Inferior parietal cortex (tissue), 1 donor: Measurements from ENCODE around the gene GNG2.

Experiments
- DNase-seq: peaks from one replicate; pipeline ENCODE4 v3.0.0-alpha.2; 2016; ENCODE audit errors: extremely low spot score

Gene GNG2

GRCh38 chr14:51939755-51940301 is 79.4 kb downstream of the GNG2 start:
- no peak for DNase-seq

GRCh38 chr14:51942971-51943370 is 82.6 kb downstream of the GNG2 start:
- no peak for DNase-seq

GRCh38 chr14:51950007-51950406 is 89.6 kb downstream of the GNG2 start:
- no peak for DNase-seq

GRCh38 chr14:51951656-51952055 is 91.2 kb downstream of the GNG2 start:
- no peak for DNase-seq

GRCh38 chr14:51954031-51954430 is 93.6 kb downstream of the GNG2 start:
- DNase-seq: no peak

- DNase-seq: no peak
Measured at GRCh38 chr14:51954657-51955056, 94.2 kb downstream of the GNG2 start.

- DNase-seq: no peak
Measured at GRCh38 chr14:51957950-51958349, 97.5 kb downstream of the GNG2 start.

- DNase-seq: no peak
Measured at GRCh38 chr14:51959928-51960327, 99.5 kb downstream of the GNG2 start.

- DNase-seq: no peak
Measured at GRCh38 chr14:51960866-51961265, 100.5 kb downstream of the GNG2 start.

- no peak for DNase-seq
Measured at GRCh38 chr14:51962711-51963110, 102.3 kb downstream of the GNG2 start.

GRCh38 chr14:51963286-51963685 is 102.9 kb downstream of the GNG2 start:
- DNase-seq: peak; percentile 22

- DNase-seq: no peak
Measured at GRCh38 chr14:51967521-51967920, 107.1 kb downstream of the GNG2 start.

- no peak for DNase-seq
Measured at GRCh38 chr14:51969852-51970540, 109.6 kb downstream of the GNG2 start.

GRCh38 chr14:51972566-51972965 is 112.2 kb downstream of the GNG2 start:
- no peak for DNase-seq

GRCh38 chr14:51977075-51977474 is 116.7 kb downstream of the GNG2 start:
- no peak for DNase-seq

- no peak for DNase-seq
Measured at GRCh38 chr14:51978681-51979085, 118.3 kb downstream of the GNG2 start.

GRCh38 chr14:51979088-51979709 is 118.8 kb downstream of the GNG2 start:
- DNase-seq: peak; percentile 94

- no peak for DNase-seq
Measured at GRCh38 chr14:51981218-51981854, 120.9 kb downstream of the GNG2 start.

- DNase-seq: no peak
Measured at GRCh38 chr14:51988221-51988620, 127.8 kb downstream of the GNG2 start.

- DNase-seq: peak; percentile 92
Measured at GRCh38 chr14:51989293-51990234, 129.2 kb downstream of the GNG2 start, which contains the start of gene RTRAF. RTRAF (plus strand) TSS chr14:51989546; CDS start chr14:51989640, 94 bp downstream.

GRCh38 chr14:51990488-51990887 is 130.1 kb downstream of the GNG2 start:
- DNase-seq: no peak
